Activated B cell treated with CpG ODN at 0.5 μM for 24 hours (primary cell): ENCODE measurements around the gene SH3RF3. TPM values are rescaled to one million over a fixed set of nuclear protein-coding genes. Genes with fewer than 3 reads are reported as not detected.

ENCODE experiments used
- ATAC-seq: fragments of 200-7000 bp; cut with Tn5 transposase; one replicate; pipeline ENCODE4 v1.10.0; 2021; ENCODE audit warnings: low read depth, mild to moderate bottlenecking, moderate library complexity
- CTCF ChIA-PET: fragments of 350-600 bp; sonication (Branson Sonifier 250); formaldehyde crosslinking; loops from one replicate; lab custom pipeline; 2021; ENCODE audit warnings: antibody characterized with exemption; lab: Charles Lee
- POLR2A ChIA-PET: fragments of 350-600 bp; sonication (Branson Sonifier 250); formaldehyde crosslinking; loops from one replicate; lab custom pipeline; 2021; ENCODE audit warnings: antibody characterized with exemption; lab: Charles Lee
- DNase-seq: peaks from one replicate; pipeline ENCODE4 v3.0.0; 2022
- H3K27ac Mint-ChIP-seq: one replicate; pipeline ENCODE4 v1.8.0; 2020; ENCODE audit warnings: mixed read lengths
- H3K27me3 Mint-ChIP-seq: one replicate; pipeline ENCODE4 v1.8.0; 2021; ENCODE audit warnings: mixed read lengths
- H3K36me3 Mint-ChIP-seq: one replicate; pipeline ENCODE4 v1.8.0; 2021; ENCODE audit warnings: low read depth, mixed read lengths
- H3K4me1 Mint-ChIP-seq: one replicate; pipeline ENCODE4 v1.8.0; 2021; ENCODE audit warnings: mixed read lengths
- H3K4me3 Mint-ChIP-seq: one replicate; pipeline ENCODE4 v1.8.0; 2020; ENCODE audit warnings: mild to moderate bottlenecking, mixed read lengths
- H3K9me3 Mint-ChIP-seq: one replicate; pipeline ENCODE4 v1.8.0; 2020; ENCODE audit warnings: mixed read lengths
- intact Hi-C: fragments of 100-400 bp; cut with micrococcal nuclease; formaldehyde crosslinking; loops from one replicate; pipeline ENCODE4 v1.15.1; 2024
- total RNA-seq: library from RNA; stranded (reverse); gene quantifications from 2 replicates; pipeline ENCODE4 v1.2.3, GENCODE V29; 2022
- TF ChIP-seq, protein P1 (sequence below): fragments of 200-600 bp; IDR thresholded peaks from one replicate; pipeline ENCODE4 v1.8.0; 2022; ENCODE audit warnings: antibody characterized with exemption, mild to moderate bottlenecking

The SH3RF3 gene
- total RNA-seq, 1 donor from 2014 or later: 0.09 TPM

DNA sequence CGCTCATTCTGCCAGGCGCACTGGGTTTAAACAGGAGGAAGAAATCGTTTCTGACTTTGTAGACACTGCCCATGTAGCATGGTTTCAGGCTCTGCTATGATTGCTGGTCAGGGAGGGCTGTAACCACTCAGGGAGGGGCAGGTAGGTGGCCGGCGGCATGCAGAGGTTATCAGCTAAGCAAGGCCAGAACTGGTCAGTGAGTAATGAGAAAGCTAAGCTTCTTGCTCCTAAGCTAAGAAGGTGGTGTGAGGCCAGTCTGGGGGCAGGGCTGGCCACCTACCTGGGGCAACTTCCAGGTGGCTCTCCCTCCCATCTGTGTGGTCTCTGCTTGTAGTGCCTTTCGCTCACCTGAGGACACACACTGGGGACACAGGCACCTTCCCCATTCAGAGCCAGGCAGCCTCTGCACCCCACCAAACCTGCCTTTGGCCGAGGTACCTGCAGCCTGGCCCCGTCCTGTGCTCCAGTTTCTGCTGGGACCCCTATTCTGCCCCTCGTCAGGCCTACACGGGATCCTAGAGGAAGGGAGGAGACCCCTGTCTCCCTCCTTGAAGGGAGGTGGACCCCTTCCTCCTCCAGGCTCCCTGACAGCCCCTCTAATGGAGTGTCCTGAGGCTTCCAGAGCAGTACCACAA is 288.8 kb downstream of the SH3RF3 start:
- POLR2A ChIA-PET: no interaction called here
- Mint-ChIP-seq H3K4me3 (no peak overlapping the region), H3K36me3 (no peaks in the 10 kb centered on the region), H3K27ac (no peak overlapping the region), H3K27me3 (no peaks in the 10 kb centered on the region), H3K4me1 (no peaks in the 10 kb centered on the region), H3K9me3 (no peaks in the 10 kb centered on the region)
- ATAC-seq: no peak
- TF ChIP-seq, protein P1, sequence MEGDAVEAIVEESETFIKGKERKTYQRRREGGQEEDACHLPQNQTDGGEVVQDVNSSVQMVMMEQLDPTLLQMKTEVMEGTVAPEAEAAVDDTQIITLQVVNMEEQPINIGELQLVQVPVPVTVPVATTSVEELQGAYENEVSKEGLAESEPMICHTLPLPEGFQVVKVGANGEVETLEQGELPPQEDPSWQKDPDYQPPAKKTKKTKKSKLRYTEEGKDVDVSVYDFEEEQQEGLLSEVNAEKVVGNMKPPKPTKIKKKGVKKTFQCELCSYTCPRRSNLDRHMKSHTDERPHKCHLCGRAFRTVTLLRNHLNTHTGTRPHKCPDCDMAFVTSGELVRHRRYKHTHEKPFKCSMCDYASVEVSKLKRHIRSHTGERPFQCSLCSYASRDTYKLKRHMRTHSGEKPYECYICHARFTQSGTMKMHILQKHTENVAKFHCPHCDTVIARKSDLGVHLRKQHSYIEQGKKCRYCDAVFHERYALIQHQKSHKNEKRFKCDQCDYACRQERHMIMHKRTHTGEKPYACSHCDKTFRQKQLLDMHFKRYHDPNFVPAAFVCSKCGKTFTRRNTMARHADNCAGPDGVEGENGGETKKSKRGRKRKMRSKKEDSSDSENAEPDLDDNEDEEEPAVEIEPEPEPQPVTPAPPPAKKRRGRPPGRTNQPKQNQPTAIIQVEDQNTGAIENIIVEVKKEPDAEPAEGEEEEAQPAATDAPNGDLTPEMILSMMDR: no peak
- intact Hi-C loops: no loop called here
- no peak for DNase-seq
- CTCF ChIA-PET: no interaction called here

DNA sequence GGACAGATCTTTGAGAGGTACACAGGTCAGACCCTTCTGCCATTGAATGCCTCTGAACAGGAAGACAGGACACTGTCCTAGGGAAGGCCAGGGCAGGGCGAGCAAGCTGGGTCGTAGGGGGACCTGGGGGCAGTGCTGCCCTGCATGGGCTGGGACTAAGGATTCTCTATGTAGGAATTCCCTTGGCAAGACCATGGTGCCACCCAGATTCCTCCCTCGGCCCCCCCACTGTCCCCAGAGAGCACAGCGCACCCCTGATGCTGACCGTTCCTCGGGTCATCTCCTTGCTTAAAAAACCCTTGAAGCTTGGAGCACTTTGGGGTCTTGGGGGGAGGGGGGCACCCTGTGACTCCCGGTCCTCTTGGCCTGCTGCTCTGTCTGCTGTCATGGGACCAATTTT is 289.7 kb downstream of the SH3RF3 start:
- Mint-ChIP-seq H3K27me3 (no peaks in the 10 kb centered on the region), H3K27ac (no peak overlapping the region), H3K36me3 (no peaks in the 10 kb centered on the region), H3K9me3 (no peaks in the 10 kb centered on the region), H3K4me1 (no peaks in the 10 kb centered on the region), H3K4me3 (no peak overlapping the region)
- DNase-seq (no peak), ATAC-seq (no peak)
- POLR2A ChIA-PET: no interaction called here
- CTCF ChIA-PET: no interaction called here
- intact Hi-C loops: no loop called here
- TF ChIP-seq, protein P1: no peak

DNA sequence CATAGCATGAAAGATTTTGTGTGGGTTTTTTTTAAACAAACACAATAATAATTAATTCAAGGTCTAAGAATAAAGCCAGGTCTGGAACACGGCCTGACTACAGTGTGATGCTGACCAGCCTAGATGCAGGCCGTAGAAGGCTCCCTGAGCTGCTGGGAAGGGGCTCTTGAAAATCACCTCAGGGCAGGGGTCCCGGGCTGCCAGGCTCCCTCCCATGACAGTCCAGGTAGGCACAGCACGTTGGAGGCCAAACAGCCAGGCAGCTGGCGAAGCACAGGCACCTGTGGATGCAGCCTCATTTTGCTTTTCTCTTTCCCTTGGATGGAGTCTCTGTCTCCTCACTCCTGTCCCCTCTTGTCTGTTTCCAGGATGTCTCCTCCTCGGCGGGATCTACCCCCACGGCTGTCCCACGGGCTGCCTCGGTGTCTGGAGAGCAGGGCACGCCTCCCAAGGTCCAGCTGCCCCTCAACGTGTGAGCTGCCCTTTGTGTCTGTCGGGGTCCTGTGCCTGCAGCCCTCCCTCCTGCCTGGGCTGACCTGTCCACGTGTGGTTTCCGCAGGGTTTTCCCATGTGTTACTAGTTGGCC is 290.3 kb downstream of the SH3RF3 start:
- Mint-ChIP-seq H3K4me3 (no peak overlapping the region), H3K9me3 (no peaks in the 10 kb centered on the region), H3K4me1 (no peaks in the 10 kb centered on the region), H3K27ac (no peak overlapping the region), H3K36me3 (no peaks in the 10 kb centered on the region), H3K27me3 (no peaks in the 10 kb centered on the region)
- DNase-seq: no peak
- ChIA-PET CTCF (no interaction called here), POLR2A (no interaction called here)
- intact Hi-C loops: no loop called here
- ATAC-seq: no peak
- TF ChIP-seq, protein P1: no peak

DNA sequence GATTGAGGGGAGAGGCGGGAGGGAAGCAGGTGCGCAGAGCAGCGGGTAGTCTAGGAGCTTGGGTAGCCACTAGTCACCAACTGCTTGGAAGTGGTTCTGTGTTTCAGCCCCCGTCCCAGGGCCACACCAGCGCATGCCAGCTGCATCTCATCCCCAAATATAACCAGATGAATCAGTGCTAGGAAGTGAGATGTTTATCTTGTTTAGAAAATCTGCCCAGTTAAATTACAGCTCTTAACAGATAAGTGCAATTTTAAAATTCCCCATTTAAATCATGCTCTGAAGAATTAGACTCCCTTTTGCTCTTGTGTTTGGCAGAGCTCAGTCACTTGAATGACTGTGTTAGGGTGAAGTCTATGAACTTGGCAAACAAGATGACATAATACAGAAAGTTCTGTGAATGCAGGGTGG is 291.0 kb downstream of the SH3RF3 start:
- Mint-ChIP-seq H3K9me3 (no peaks in the 10 kb centered on the region), H3K36me3 (no peaks in the 10 kb centered on the region), H3K4me1 (no peaks in the 10 kb centered on the region), H3K27ac (no peak overlapping the region), H3K27me3 (no peaks in the 10 kb centered on the region), H3K4me3 (no peak overlapping the region)
- TF ChIP-seq, protein P1: no peak
- CTCF ChIA-PET: no interaction called here
- intact Hi-C loops: no loop called here
- DNase-seq (no peak), ATAC-seq (no peak)
- POLR2A ChIA-PET: no interaction called here

DNA sequence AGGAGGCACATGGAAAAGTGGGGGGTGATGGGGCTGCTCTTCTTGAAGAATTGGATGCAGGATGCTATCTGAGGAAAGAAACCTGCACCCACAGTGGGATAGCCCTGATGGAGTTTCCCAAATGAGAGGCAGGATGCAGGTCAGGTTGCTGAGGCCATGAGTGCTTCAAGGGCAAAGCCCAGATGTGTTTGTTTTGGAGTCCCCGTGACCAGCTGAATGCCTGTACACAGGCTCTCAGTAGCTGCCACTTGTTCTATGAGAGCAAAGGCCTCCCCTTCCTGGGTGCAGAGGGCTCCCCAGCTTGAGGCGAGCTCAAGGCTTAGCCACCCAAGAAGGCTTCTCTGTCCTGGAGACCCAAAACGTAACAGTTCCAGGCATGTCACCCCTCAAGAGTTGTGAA is 292.1 kb downstream of the SH3RF3 start:
- ATAC-seq (no peak), DNase-seq (no peak)
- ChIA-PET POLR2A (no interaction called here), CTCF (interaction anchor here (0.6 kb wide), 1 partner anchor 319 kb away, joined by 3 read pairs; no protein-coding TSS in a partner anchor)
- TF ChIP-seq, protein P1: no peak
- no peak overlapping the region for H3K27ac Mint-ChIP-seq
- intact Hi-C loops: no loop called here
- H3K4me1 Mint-ChIP-seq: no peaks in the 10 kb centered on the region
- H3K4me3 Mint-ChIP-seq: no peak overlapping the region
- no peaks in the 10 kb centered on the region for H3K36me3 Mint-ChIP-seq
- no peaks in the 10 kb centered on the region for H3K9me3 Mint-ChIP-seq
- no peaks in the 10 kb centered on the region for H3K27me3 Mint-ChIP-seq
